NCI-H1694 (cell line): ENCODE measurements around the gene RGS1.

Experiments
- DNase-seq: peaks from one replicate; lab custom pipeline; 2025; lab: John Stamatoyannopoulos, UW

Gene RGS1

DNA sequence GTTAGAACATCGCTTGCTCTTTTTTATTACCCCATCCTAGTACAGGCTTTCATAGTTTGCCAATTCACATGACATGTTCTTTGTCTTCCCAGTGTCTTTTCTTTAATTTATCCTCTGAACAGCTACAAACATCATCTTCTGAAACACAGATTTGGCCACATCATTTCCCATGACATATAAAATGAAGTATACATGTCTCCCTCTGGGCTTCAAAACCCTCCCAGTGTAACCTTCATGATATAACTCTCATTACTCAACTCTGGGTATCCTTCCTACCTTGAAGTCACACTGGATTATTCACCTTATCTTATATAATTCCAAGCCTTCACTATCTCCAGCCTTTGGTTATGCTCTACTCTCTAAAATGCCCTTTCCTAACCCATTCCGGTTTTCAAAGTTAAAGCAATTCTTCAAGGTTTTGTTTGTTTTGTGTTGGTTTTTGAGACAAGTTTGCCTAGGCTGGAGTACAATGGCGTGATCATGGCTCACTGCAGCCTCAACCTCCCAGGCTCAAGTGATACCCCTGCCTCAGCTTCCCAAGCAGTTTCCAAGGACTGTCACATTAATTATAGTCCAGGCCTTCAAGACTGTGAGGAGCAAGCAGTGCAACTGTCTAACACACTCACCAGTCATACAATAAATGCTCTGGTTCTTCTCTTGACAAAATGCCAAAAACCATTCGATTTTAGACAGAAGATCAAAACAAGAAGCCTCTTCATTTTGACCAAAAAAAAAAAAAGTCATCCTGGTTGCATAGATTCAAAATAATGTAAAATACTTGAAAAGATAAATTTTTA lies 5.8 kb downstream of the RGS1 start:
- no peak for DNase-seq

GRCh38 chr1:192584866-192585265 lies 9.3 kb downstream of the RGS1 start:
- DNase-seq: no peak

- no peak for DNase-seq
These were observed 12.1 kb downstream of the RGS1 start for GRCh38 chr1:192587386-192588266.

DNA sequence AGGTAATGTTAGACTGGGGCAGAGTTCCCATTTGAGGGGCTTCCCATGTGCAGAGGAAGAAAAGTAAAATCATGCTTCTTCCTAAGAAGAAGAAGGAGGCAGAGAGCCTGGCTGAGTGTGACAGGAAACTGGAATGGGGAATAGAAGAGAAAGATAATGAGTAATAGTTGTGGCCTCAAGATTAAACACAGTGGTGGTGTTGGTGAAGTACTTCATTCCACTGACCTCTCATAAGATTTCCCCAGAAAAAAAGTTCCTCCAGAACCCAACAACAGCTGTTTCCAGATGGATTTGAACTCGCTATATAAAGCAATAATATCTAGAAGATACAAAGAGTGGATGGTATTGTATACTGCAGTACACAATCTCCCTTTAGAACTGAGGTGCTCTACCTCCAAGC lies 13.0 kb downstream of the RGS1 start:
- no peak for DNase-seq

DNA sequence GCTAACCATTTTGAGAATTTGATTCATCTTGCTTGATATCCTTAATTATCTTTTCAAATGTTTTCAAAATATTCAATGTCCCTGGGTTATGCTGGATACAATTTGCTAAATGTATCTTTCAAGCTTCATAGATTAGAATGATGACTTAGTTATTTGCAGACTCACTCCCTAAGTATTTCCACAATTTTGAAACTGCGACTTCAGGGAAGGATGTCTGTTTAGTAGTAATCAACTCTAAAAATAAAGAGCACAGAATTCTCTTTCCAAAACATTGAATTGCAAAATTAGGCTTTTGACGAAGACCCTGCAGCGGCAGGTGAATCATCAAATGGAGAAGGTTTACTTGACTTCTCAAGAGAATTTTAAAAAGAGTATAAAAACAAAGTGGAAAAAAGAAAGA lies 14.2 kb downstream of the RGS1 start:
- DNase-seq: no peak

DNA sequence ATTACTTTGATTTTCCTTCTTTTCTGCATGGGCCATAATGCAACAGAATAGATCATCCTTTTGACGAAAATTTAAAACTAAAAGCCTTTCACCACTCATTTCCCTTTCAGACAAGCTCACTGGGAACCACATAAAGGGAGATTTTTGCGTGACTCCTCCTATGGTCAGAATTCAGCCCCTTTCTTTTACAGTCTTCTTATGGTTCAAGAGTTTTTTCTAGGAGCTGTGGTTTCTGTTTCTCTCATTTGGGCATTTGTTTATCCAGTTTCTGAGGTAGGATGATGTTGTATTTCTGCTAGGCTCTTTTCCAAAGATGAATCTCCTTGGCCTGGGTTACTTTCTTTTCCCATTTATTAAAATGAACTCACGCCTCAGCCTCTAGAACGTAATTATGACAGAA lies 16.9 kb downstream of the RGS1 start:
- no peak for DNase-seq

GRCh38 chr1:192592981-192593708 lies 17.6 kb downstream of the RGS1 start:
- no peak for DNase-seq

GRCh38 chr1:192595299-192595698 lies 19.7 kb downstream of the RGS1 start:
- no peak for DNase-seq

DNA sequence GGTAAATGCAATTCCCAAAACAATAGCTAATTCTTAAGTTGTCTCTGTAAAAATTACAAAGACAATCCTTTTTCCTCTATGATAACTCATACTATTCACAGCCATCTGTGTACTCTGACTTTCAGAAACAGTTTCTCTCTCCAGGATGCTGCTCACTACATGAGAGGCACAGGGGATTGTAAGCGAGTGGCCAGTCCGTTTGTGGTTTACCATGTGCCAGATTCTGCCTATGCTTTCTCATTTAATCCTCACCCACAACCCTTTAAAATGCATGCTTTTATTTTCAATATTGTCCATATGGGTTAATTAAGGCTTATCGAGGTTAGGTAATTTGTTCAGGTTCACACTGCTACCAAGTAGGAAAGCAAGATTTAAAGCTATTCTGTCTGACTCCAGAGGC lies 23.0 kb downstream of the RGS1 start:
- DNase-seq: no peak

- DNase-seq: no peak
These were observed 24.7 kb downstream of the RGS1 start for GRCh38 chr1:192600275-192600674.

- no peak for DNase-seq
These were observed 25.6 kb downstream of the RGS1 start for GRCh38 chr1:192601143-192601542.

- DNase-seq: no peak
These were observed 26.0 kb downstream of the RGS1 start for GRCh38 chr1:192601567-192601966.

GRCh38 chr1:192602757-192603156 lies 27.2 kb downstream of the RGS1 start:
- DNase-seq: no peak

GRCh38 chr1:192603218-192603787 lies 27.7 kb downstream of the RGS1 start:
- no peak for DNase-seq

DNA sequence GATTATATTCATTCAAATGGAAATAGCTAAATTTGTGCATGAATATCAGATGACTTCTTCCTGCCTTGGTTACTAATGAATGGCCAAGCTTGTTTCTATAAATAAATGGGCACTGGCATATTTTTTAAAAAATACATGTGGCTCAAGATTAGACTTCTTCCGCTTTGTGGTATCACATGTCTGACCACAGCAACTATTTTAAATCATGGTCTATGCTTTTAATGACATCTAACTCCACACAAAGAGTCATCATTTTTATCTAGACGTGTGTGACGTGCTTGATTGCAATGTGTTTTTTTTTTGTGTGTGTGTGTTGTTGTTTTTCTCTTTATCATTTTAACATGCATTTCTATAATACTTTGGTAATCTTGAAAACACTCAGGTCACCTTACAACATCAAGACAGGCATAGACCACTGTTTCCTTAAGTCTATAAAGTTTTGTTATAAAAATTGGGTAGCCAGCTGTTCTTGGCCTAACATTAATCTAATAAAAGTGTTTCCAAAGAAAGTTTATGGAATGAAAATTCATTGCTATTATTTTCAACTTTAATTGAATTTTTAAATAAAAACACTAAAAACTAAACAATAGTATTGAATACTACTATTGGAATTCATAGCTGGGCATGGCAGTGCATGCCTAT lies 29.5 kb downstream of the RGS1 start:
- DNase-seq: no peak

DNA sequence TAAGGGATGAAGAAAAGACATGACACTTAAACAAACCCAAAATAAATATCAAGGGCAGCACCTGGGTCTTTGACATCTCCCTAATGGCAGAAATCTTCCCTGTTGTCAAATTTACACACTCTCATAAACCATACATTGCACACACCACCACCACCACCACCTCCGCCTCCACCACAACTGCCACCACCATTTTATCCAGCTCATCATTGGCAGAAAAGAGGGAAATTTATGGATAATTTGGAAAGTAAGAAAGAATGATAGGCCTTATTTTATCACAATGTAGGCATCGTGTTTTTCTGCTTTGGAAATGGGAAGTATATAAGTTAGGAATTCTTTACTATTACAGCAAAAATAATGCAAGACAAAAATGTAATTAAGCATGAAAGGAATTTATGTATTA lies 33.1 kb downstream of the RGS1 start:
- DNase-seq: no peak

DNA sequence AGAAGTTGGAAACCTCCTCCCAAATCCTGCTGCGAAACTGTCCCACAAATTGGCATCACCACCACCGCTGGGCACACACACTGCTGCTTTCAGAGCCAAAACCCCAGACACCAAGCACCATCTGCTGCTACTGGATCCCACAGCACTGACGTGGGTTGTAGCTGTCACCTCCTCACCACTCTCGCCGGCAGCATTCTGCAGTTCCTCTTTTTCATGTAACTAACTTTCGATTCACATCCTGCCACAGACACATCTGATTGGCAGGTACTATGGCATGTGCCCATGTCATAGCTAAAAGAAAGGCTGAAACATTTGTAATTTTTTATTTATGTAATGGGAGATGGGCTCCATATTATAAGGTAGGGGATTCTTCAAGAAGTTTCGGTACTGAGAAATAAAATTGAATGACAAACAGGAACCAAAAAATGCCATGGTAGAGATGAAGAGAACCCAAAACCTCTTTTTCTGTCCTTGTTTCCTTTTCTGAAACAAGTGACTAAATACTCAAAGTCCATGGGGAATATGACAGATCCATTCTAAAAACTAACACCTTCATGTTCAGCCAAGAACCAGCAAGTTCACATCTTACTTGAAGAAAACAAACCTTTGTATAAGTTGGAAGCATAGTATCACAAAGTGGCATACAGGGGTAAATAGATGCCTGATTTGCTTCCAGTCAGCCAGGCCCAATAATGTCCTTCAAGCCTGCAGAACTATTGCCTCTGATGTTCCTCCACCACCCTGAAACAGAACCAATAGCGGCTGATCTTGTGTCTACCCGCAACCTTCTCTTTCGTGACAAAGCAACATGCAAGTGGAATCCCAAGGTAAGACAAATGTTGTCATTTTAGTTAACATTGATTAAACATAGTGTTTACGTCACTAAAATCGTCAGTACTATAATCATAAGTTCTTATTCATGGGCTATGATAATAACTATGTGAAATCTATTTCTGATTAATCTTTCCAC lies 33.8 kb downstream of the RGS1 start:
- no peak for DNase-seq

DNA sequence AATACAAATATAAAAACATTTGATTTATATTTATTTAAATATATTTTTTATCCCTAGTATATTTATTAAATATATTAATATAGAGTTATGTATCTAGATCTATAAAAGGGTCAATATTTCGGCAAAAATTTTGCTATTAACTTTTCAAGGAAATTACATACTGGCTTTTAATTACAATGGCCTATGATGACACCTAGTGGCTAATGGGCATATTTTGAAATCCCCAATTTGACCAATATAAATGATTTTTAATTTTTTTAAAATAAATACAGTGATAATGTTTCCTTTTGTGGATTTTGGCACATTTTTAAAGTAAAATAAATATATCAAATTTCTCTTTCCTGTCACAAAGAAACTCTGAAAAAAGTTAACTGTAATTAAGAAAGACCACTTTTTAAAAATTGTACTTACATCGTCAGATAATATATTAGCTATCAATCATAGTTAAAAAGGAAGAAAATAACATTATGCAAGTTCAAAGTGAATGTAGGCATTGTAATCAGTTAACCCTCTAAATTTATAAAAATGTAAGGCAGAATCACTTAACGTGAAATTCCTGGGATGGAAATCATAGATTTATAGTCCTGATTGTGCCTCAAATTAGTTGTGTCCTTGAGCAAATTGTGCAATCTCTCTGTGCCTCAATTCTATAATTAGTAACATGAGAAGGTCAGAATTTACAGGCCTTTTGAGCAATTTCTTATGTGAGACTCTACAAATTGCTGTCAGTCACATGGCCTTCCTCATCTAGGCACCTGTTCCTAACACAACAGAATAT lies 34.7 kb downstream of the RGS1 start:
- DNase-seq: peak; percentile 19

DNA sequence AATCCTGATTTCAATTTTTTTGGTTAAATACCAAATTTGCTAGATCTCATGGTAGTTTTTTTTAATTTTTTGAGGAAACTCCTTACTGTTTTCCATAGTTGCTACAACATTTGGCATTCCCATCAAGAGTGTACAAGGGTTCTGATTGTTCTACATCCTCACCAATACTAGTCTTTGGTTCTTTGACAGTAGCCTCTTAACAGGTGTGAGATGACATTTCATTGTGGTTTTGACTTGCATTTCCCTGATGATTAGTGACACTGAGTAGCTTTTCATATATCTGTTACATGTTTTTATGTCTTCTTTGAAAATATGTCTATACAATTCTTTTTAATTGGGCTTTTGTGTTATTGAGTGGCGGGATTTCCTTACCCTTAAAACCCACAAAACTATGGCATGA lies 39.5 kb downstream of the RGS1 start:
- DNase-seq: no peak
